Measurements from ENCODE around the gene ST14. TPM values are rescaled to one million over a fixed set of nuclear protein-coding genes. Genes with fewer than 3 reads are reported as not detected.
"Not testable (repeated sequence)": the region's sequence is repeated elsewhere in the genome, so short reads cannot be mapped to it uniquely, and the experiment has no call there.

ST14 gene
- total RNA-seq, 2 donors from 2014 or later = 4.9 to 6.9 TPM

DNA sequence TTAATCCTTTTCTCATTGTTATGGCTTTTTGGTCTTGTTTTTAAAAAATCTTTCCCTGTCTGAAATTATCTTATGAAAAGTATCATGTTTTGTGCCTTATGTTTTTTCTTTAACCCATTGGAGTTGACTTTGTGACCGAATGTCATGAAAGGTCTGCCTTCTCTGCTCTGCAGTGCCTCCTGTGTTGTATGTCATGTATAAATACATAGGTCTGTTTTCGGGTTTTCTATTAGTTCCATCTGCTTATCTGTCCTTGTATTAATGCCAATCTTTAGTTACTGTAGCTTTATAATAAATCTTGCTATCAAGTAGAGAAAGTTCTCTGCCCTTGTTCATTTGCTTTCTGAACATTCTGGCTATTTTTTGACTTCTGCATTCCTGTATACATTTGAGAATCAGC is 82.1 kb downstream of the ST14 start:
- TF ChIP-seq, protein P1, sequence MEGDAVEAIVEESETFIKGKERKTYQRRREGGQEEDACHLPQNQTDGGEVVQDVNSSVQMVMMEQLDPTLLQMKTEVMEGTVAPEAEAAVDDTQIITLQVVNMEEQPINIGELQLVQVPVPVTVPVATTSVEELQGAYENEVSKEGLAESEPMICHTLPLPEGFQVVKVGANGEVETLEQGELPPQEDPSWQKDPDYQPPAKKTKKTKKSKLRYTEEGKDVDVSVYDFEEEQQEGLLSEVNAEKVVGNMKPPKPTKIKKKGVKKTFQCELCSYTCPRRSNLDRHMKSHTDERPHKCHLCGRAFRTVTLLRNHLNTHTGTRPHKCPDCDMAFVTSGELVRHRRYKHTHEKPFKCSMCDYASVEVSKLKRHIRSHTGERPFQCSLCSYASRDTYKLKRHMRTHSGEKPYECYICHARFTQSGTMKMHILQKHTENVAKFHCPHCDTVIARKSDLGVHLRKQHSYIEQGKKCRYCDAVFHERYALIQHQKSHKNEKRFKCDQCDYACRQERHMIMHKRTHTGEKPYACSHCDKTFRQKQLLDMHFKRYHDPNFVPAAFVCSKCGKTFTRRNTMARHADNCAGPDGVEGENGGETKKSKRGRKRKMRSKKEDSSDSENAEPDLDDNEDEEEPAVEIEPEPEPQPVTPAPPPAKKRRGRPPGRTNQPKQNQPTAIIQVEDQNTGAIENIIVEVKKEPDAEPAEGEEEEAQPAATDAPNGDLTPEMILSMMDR (IDR thresholded peaks at IDR 0.05) = no peak
- no peak for DNase-seq (ENCODE audit: low spot score)
- H3K9me3 ChIP-seq = no peaks in the 10 kb centered on the region
- H3K36me3 ChIP-seq = peaks cover 4% of the 10 kb centered on the region
- peaks cover 0 to 10% of the 10 kb centered on the region in 2 donors for H3K4me1 ChIP-seq (ENCODE audit: control insufficient read depth in 1 of 2, low read depth in 2 of 2)
- H3K27ac ChIP-seq = no peak overlapping the region
- no peak for ATAC-seq (ENCODE audit: insufficient number of reproducible peaks, low FRiP score, low read depth)
- H3K27me3 ChIP-seq (replicated peaks; ENCODE audit: insufficient read depth) = no peaks in the 10 kb centered on the region
- no peak overlapping the region for H3K4me3 ChIP-seq

DNA sequence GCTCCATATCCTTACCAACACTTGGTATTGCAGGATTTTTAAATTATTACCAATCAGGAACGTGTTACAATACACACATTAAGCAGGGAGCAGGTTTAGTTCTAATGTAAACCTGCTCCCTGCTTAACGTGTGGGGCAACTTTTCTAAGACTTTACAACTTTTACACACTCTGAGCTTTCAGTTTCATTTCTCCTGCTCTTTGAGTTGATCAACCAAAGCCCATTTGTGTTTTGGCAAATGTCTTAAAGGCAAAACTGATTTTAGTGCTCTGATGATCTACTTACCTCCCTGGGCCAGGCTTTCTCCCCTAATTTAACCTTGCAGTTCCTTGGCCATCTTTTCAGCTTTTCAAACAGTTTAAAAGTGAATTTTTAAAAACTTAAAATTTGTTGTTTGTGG is 84.2 kb downstream of the ST14 start:
- TF ChIP-seq, protein P1 (IDR thresholded peaks at IDR 0.05) = no peak
- Histone ChIP-seq H3K4me3 (no peak overlapping the region), H3K9me3 (no peaks in the 10 kb centered on the region), H3K4me1 (ENCODE audit: control insufficient read depth in 1 of 2, low read depth in 2 of 2) (peaks cover 0 to 10% of the 10 kb centered on the region in 2 donors), H3K27me3 (replicated peaks; ENCODE audit: insufficient read depth) (no peaks in the 10 kb centered on the region), H3K27ac (no peak overlapping the region), H3K36me3 (no peaks in the 10 kb centered on the region)
- ATAC-seq (ENCODE audit: insufficient number of reproducible peaks, low FRiP score, low read depth) (no peak), DNase-seq (ENCODE audit: low spot score) (no peak)

DNA sequence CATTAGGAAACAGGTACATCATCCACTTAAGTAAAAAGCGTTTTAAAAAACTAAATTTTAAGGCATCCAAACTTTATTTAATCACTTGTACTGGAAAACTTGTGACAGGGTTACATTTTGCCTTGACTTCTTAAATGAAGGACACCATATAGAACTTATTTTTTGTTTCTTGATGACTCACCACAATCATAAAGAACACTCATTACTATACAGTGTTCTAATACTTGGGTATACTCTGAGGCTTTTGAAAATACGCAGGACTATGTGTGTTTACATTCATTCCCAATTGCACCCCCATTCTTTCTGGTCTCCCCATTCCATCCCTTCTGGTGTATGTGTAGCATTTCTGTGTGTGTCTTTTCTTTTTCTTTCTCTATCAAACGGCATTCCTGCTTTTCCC is 85.3 kb downstream of the ST14 start:
- DNase-seq (ENCODE audit: low spot score) (no peak), ATAC-seq (ENCODE audit: insufficient number of reproducible peaks, low FRiP score, low read depth) (no peak)
- peaks cover 0 to 15% of the 10 kb centered on the region in 2 donors for H3K4me1 ChIP-seq (ENCODE audit: control insufficient read depth in 1 of 2, low read depth in 2 of 2)
- H3K27me3 ChIP-seq (replicated peaks; ENCODE audit: insufficient read depth) = no peaks in the 10 kb centered on the region
- no peak overlapping the region for H3K27ac ChIP-seq
- no peaks in the 10 kb centered on the region for H3K36me3 ChIP-seq
- no peaks in the 10 kb centered on the region for H3K9me3 ChIP-seq
- H3K4me3 ChIP-seq = no peak overlapping the region
- TF ChIP-seq, protein P1 (IDR thresholded peaks at IDR 0.05) = no peak

DNA sequence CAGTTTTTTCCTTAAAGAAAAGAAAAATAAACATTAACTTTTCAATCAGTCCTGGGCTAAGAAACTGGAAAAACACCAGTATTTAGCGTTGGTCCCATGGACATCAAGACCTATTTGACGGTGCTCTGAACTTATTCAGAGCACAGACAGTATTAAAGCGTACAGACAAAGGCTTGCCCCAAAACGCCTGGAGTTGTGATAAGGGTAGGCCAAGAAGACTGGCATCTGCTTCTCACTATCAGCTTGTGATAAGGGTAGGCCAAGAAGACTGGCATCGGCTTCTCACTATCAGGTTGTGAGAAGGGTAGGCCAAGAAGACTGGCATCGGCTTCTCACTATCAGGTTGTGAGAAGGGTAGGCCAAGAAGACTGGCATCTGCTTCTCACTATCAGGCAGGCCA is 85.8 kb downstream of the ST14 start:
- not testable (repeated sequence) for H3K36me3 ChIP-seq; ATAC-seq (ENCODE audit: insufficient number of reproducible peaks, low FRiP score, low read depth); H3K9me3 ChIP-seq; DNase-seq (ENCODE audit: low spot score); H3K4me3 ChIP-seq; H3K27ac ChIP-seq; H3K27me3 ChIP-seq (replicated peaks; ENCODE audit: insufficient read depth)
- H3K4me1 ChIP-seq (ENCODE audit: control insufficient read depth in 1 of 2, low read depth in 2 of 2) = peaks cover 0 to 18% of the 10 kb centered on the region in 2 donors

DNA sequence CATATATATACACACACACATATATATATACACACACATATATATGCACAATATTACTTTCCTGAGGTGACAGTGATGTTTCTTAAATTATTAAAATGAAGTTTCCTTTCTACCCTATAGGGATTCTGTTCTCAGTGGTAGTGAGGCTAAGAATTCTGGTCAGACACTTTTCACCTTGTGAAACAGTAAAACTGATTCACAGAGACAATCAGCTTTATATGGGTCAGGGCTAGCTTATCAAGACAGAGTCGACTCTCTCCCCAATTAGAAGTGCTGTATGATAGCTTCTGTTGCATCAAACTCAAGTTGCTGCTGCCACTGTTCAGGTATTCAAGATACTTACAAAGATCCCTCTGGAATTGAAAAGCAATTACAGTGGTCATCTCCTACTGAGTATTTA is 86.7 kb downstream of the ST14 start:
- TF ChIP-seq, protein P1 (IDR thresholded peaks at IDR 0.05) = no peak

DNA sequence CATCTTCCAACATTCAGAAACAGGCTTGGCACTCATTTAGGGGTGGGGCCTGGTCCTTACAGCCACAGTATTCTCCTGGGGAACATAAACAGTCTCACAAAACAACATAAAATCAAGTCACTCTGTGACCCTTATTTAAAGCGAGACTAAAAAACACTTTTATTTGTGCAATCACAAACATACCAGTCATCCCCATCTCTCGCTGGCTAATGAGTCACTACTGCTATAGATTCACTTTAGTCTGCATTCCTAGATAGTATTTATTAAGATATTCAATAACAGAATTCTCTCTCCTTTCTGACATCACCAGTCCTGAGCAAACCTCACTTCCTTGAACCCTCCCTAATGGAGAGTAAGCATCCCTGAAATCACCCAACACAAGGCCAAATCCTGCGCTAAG is 87.2 kb downstream of the ST14 start:
- no peaks in the 10 kb centered on the region for H3K27me3 ChIP-seq (replicated peaks; ENCODE audit: insufficient read depth)
- TF ChIP-seq, protein P1 (IDR thresholded peaks at IDR 0.05) = no peak
- ATAC-seq (ENCODE audit: insufficient number of reproducible peaks, low FRiP score, low read depth) (no peak), DNase-seq (ENCODE audit: low spot score) (no peak)
- no peak overlapping the region for H3K4me3 ChIP-seq
- H3K9me3 ChIP-seq = peaks cover 1% of the 10 kb centered on the region
- H3K36me3 ChIP-seq = peaks cover 1% of the 10 kb centered on the region
- H3K4me1 ChIP-seq (ENCODE audit: control insufficient read depth in 1 of 2, low read depth in 2 of 2) = peaks cover 0 to 18% of the 10 kb centered on the region in 2 donors
- H3K27ac ChIP-seq = no peak overlapping the region

More for the DNA sequence above, 86.7 kb downstream of the ST14 start:
- DNase-seq (ENCODE audit: low spot score) (no peak), ATAC-seq (ENCODE audit: insufficient number of reproducible peaks, low FRiP score, low read depth) (no peak)
- Histone ChIP-seq H3K36me3 (no peaks in the 10 kb centered on the region), H3K9me3 (no peaks in the 10 kb centered on the region), H3K27me3 (replicated peaks; ENCODE audit: insufficient read depth) (no peaks in the 10 kb centered on the region), H3K4me3 (no peak overlapping the region), H3K4me1 (ENCODE audit: control insufficient read depth in 1 of 2, low read depth in 2 of 2) (peaks cover 0 to 18% of the 10 kb centered on the region in 2 donors), H3K27ac (no peak overlapping the region)
